HG03103 (cell line): ENCODE results near the gene FLII.
A peak's percentile ranks its signal among the peaks of the same experiment; 100 is the strongest.

Experiments
- ATAC-seq: cut with Tn5 transposase; IDR thresholded peaks from one replicate; pipeline ENCODE4 v1.9.1; 2021; ENCODE audit warnings: low read depth; ENCODE audit not compliant: unreplicated experiment

Gene FLII

GRCh38 chr17:18261146-18261515 is 2.6 kb upstream of the FLII start:
- no peak for ATAC-seq

DNA sequence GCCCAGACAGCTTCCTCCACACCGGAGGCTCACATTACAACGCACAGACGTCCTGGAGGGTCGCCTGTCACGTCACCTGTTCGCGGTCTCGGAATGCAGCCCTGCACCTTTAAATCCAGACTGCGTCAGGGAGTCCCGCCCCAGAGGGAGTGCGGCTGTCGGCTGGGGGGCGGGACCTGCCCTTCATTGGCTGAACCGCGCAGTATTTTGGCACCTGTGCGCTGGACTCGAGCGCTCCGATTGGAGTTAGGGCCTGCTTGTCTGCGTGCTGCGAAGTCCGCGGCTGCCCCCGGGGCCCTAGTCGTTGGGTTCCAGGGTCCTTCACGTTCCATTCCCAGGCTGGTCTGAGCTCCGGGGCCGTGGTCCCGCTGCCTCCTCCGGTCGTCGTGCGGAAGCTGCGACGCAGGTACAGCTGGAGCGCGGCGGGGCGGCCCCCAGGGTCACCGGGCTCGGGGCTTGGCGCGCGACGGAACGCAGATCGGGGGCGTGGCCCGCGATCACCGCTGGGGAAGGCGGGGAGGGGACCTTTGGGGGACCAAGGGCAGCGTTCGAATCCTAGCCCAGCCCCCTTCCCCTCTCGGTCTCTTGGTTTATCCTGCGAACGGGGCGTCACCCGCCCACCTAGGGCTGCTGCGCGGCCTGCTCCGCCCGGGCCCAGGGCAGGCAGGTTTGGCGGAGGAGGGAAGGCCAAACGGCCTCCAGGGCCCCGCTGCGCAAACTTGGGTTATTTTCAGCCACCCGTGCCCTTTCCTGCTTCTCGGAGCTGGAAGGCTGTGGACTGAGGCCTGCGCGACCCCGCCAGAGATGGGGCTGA is 2.0 kb upstream of the FLII start, which contains the start of gene MIEF2:
Gene MIEF2, plus strand, starts transcription at position 331 of the 814 bp plus-strand sequence. CDS start 2,059 bp downstream, outside the sequence.
- ATAC-seq, result peak; percentile 69

DNA sequence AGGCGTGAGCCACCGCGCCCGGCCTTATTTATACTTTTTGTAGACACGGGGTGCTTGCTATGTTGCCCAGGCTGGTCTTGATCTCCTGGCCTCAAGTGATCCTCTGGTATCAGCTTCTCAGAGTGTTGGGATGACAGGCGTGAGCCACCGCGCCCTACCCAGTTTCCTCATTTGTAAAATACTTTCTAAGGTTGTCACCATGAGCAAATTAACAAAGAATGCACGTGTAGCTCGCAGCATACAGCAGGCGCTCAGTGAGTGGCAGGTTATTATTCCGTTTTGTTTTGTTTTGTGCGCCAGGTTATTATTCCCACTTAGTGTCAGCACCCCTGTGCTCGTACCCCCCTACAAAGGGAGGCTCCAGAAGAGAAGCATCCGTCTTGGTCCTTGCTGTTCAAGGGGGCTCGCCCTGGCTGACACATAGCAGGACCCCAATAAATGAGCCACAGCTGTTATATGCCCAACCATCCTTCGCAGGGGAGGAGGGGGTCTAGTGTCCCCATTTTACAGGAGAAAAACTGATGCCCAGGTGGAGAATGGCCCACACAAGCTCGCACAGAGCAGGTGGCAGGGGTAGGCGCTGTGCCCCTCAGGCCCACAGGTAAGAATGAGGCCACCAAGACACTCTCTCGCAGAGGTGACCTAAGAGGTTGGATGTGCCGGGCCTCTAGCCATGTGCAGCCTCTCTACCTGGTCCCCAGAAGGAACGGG is 1.2 kb upstream of the FLII start:
- no peak for ATAC-seq

DNA sequence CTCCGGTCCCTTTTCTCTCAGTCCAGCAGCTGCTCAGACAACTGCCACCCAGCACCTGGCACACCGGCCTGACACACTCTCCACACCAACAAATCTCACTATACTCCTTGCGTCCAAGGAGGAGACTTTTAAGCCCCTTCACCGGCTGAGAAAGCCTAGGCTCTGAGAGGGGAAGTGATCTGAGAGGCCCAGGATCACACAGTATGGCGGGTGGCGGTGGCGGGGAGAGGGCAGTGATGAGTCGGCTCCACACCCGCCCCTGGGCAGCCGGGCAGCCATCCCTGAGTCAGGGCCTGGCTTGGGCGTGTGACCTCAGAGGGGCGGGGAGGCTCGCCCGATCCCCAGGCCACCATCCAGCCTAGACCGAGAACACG is 569 bp downstream of the FLII start:
- no peak for ATAC-seq

GRCh38 chr17:18257268-18257981 is 1.1 kb downstream of the FLII start:
- ATAC-seq, result no peak

- no peak for ATAC-seq
Observed at GRCh38 chr17:18256776-18257175, 1.8 kb downstream of the FLII start.

- no peak for ATAC-seq
Observed at GRCh38 chr17:18256351-18256750, 2.2 kb downstream of the FLII start.

DNA sequence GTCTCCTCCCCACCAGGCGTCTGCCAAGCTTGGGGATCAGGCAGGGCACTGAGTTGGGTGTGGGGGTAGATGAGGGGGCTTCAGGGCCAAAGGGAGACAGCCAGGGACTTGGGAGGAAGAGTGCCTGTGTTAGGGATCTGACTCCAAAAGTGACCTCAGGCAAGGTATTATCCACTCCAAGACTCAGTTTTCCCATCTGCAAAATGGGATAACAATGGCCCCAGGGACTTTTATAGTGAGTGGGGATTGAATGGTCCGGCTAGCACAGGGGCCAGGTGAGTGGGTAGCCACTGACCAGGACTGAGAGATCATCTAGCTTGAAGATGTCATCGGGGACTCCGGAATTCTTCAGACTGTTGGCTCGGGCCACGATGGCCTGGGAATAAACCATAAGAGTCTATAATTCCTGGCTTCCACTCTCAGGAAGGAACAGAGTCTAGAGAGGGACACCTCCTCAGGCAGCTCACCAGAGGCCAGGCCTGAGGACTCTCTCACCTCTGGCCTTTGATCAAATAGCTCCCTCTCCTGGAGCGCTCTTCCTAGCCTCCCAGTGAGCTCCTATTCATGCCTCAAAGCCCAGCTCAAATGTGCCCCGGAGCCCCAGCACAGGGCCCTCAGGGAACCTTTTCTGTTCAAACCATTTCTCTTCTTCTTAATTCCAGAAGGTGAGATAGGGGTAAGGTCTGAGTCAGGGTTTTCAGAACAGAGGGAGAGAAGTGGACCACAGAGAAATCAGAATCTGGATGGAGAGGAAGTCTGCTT is 3.5 kb downstream of the FLII start:
- ATAC-seq, result no peak

GRCh38 chr17:18253947-18254821 is 4.4 kb downstream of the FLII start:
- ATAC-seq, result no peak

DNA sequence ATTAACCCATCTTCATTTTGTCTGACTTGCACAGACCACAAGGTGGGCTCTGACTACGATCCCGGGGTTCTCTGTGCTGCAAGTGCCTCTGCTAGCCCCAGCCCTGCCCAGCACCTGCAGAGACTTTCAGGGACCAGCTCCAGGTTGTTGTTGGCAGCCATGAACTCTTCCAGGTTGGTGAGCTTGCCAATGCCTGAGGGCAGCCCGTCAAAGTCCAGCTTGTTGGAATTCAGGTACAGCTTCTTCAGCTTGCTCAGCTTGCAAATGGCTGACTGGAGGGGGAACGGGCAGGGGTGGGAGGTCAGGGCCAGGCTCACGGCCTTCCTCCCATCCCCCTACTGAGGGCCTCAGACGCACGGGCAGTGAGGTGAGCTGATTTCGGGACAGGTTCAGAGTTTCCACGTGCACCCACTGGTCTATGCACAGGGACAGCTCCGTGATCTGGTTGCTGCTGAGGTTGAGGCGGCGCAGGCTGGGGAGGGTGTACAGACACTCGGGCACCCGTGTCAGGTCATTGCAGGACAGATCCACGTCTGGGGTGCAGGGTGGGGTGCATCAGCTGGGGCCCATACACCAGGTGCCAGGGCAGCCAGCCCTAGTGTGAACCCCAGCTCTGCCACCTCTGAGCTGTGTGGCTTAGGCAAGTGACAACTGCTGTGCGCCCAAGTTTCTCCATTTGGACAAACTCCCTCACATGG is 5.2 kb downstream of the FLII start:
- ATAC-seq, result no peak

DNA sequence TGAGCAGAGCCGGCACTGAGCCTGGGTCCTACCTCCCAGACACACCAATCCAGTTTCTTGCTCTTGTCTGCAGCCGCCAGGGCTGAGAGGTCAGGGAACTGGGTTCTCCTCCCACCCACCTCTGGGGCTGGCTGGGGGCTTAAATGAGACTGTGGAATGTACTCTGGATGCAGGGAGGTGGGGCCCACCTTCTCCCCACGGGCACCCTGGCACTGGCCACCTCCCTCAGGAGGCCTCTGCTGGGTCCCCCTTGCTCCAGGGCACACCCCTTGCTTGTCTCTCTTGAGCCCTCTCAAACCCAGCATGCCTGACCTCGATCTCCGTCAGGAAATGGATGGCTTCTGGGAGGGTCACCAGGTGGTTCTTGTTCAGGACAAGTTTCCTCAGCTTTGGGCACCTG is 6.4 kb downstream of the FLII start:
- no peak for ATAC-seq

GRCh38 chr17:18251204-18251603 is 7.3 kb downstream of the FLII start:
- ATAC-seq, result no peak

GRCh38 chr17:18250708-18251107 is 7.8 kb downstream of the FLII start:
- ATAC-seq, result no peak

DNA sequence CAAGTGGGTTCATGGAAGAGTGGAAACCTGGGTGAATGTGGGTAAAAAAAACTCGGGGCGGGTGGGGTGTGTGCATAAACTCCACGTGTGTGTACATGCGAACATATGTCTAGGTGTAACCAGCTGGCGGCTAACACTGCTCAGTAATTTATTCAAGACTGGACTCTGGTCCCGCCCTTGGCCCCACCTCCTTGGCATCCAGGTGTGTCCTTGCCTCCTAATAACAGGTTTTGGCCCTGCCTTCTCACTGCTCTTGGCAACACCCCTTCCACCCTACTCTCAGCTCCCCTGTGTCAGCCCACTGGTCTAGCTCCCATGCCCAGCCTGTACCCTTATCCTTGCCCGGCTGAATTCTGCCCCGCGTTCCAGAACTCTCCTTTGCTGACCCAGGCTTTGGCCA is 8.3 kb downstream of the FLII start:
- no peak for ATAC-seq

- ATAC-seq, result no peak
Observed at GRCh38 chr17:18248811-18249210, 9.7 kb downstream of the FLII start.

DNA sequence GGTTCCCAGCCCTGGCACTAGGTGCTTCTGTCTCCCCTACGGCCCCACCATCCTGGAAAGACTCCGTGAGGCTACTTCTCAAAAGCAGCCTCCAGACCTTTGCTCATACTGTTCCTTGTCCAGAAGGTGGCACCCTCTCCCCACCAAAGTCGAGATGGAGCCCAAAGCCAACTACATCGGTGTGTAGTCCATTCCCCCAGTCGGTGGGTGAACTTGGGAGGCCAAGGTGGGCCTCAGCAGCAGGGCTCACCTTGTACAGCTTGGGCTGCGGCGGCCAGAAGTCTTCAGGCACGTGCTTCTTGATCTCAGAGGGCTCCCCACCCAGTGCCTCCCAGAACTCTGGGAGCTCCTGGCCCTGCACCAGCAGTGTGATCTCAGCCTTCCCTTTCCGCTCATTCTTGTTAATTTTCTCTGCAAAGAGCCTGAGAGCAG is 10.2 kb downstream of the FLII start:
- no peak for ATAC-seq

- ATAC-seq, result no peak
Observed at GRCh38 chr17:18247613-18248001, 10.9 kb downstream of the FLII start.

DNA sequence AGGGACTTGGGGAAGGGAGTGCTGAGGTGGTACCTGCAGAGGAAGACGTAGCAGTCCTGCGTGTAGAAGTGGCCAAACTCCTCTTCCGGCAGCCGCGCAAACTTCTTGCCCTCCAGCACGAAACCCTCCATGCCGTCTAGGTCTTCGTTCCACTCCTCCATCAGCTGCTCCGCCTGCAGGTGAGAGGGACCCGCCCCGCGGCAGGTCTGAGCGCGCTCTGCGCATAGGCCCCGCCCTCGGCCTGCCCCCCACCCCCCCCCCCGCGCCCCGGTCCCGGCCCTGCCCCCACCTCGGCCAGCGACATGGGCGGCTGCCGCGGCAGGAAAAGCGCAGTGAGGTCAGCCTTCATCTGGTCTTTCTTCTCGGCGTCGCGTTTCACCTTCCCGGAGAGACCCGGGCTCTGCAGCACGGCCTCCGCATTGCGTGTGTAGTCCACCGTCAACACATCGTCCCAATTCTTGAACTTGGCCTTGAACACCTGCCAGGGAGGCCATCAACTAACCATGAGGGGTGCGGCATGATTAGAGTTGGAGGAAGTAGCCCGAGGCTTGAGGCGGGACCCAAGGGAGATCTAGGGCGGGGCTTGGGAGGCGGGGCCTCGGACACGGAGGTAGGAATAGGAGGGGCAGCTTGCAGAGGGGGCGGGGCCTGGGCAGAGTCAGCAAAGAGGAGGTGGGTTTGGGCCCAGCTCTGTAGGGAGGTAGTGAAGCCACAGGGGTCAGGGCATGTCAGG is 11.5 kb downstream of the FLII start:
- ATAC-seq, result no peak
